ENCODE results near the gene INPP5B. TPM values are rescaled to one million over a fixed set of nuclear protein-coding genes. Genes with fewer than 3 reads are reported as not detected.
A peak's percentile ranks its signal among the peaks of the same experiment; 100 is the strongest.

The INPP5B gene
- total and polyA plus RNA-seq, 2 experiments from 2014 or later = 10.0 to 34.3 TPM

DNA sequence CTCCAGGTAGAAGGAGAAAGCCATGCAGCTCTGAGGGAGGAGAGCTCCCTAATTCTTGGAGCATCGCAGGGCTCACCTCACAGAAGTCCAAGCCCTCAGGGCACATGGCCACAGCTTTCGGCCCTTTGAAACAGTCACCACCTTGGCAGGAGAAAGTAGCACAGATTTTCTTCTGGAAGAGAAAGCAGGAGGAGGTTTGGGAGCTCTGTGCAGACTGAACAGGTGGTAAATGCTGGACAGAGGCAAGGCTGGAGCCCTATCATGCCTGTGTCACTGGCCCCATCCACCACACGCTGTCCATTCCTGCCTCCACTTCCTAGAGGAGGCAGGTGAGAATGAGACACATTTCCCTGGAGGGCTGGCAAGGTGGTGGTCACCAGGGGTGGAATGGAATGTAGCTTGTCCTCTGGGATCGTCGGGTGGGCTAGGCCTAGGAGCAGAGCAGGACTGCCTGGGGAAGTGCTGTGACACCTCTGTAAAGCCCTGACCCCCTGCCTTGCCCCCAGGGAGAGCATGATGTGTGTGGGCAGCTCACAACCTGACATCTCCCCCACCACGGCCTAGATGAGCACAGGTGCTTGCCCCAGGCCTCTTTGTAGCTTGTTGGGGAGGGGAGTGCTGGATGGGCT, 2.8 kb upstream of the INPP5B start:
- WGBS, 2 experiments (ENCODE audit: low coverage in 1 of 2, low lambda C conversion rate in 2 of 2, missing lambda C conversion rate in 2 of 2) = 53 to 75% methylated on average over 6 of the region's 6 CpGs
- DNase-seq = peak; percentile 8
- no peaks in the 10 kb centered on the region for H3K9me3 ChIP-seq (ENCODE audit: low read depth)
- 0 out of 2 replicates have a peak, but pooled peaks cover 4% of the 10 kb centered on the region for H3K36me3 ChIP-seq (ENCODE audit: low read depth)
- peaks cover 13% of the 10 kb centered on the region for H3K79me2 ChIP-seq (ENCODE audit: insufficient read depth)
- no peaks in the 10 kb centered on the region for H3K9me2 ChIP-seq (ENCODE audit: insufficient read depth)
- H3K9ac ChIP-seq = no peak overlapping the region
- H4K20me1 ChIP-seq (ENCODE audit: insufficient read depth) = no peaks in the 10 kb centered on the region
- no peaks in the 10 kb centered on the region for H3F3A ChIP-seq (ENCODE audit: insufficient read depth)
- H3K4me2 ChIP-seq (ENCODE audit: unreplicated experiment) = no peak overlapping the region
- no peak overlapping the region for H3K4me3 ChIP-seq
- H2AFZ ChIP-seq = no peak overlapping the region
- TF ChIP-seq EZH2phosphoT487 (IDR thresholded peaks at IDR 0.05; ENCODE audit: insufficient read depth, low read depth) (no peak), EZH2 (IDR thresholded peaks at IDR 0.05; ENCODE audit: insufficient read depth, poor library complexity, severe bottlenecking) (no peak)
- in situ Hi-C loops (cut with MboI) = no loop called here
- no peak overlapping the region for H3K27ac ChIP-seq
- H3K27me3 ChIP-seq (replicated peaks; ENCODE audit: insufficient read depth) = no peaks in the 10 kb centered on the region
- peaks cover 12% of the 10 kb centered on the region; the same call in 1 of the 2 replicates for H3K4me1 ChIP-seq (ENCODE audit: insufficient read depth)

DNA sequence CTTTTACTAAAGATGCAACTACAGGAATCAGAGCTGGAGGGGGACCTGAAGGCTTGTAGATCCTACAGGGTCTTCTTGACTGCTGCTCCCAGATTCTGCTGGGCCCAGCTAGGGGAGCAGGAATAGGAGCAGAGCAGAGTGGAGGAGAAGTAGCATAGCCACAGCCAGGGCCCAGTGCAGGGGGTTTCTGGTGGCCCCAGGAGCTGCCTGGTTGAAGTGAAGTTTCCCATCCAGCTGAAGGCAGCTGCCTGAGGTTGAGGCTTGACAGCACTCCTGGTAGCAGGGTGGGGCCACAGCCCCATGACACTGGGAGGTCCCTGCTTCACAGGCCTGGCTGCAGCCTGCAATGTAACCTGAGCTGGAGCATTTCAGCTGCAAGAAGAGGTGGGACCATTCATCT, 2.0 kb upstream of the INPP5B start:
- Histone ChIP-seq H3K4me2 (ENCODE audit: unreplicated experiment) (no peak overlapping the region), H3K27me3 (replicated peaks; ENCODE audit: insufficient read depth) (no peaks in the 10 kb centered on the region), H3K27ac (no peak overlapping the region), H3K36me3 (ENCODE audit: low read depth) (0 out of 2 replicates have a peak, but pooled peaks cover 4% of the 10 kb centered on the region), H3K4me3 (no peak overlapping the region), H3K4me1 (ENCODE audit: insufficient read depth) (peaks cover 20% of the 10 kb centered on the region), H3K9me3 (ENCODE audit: low read depth) (no peaks in the 10 kb centered on the region), H3F3A (ENCODE audit: insufficient read depth) (no peaks in the 10 kb centered on the region), H3K9ac (no peak overlapping the region), H3K9me2 (ENCODE audit: insufficient read depth) (no peaks in the 10 kb centered on the region), H2AFZ (no peak overlapping the region), H3K79me2 (ENCODE audit: insufficient read depth) (peaks cover 13% of the 10 kb centered on the region), H4K20me1 (ENCODE audit: insufficient read depth) (no peaks in the 10 kb centered on the region)
- DNase-seq = no peak
- in situ Hi-C loops (cut with MboI) = no loop called here
- TF ChIP-seq EZH2 (IDR thresholded peaks at IDR 0.05; ENCODE audit: insufficient read depth, poor library complexity, severe bottlenecking) = no peak
- TF ChIP-seq EZH2phosphoT487 (IDR thresholded peaks at IDR 0.05; ENCODE audit: insufficient read depth, low read depth) = no peak

DNA sequence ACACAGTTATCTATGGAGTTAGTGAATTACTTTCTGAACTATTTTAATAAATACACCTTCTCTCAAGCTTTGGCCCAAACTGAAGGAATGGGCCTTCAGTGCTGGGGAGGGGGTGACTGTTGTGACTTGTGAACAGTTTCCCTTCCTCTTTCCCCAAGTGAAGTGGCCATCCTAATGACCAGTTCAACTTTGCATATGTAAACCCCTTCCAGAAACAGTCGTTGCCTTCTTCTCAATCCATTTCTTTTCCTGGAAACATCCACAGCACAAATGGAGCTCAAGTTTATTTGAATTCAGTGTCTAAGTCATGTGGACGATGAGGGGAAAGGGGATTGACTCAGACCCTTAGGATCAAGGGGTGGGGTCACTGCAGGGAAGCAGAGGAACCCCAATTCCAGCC, 1.3 kb upstream of the INPP5B start:
- in situ Hi-C loops (cut with MboI) = no loop called here
- DNase-seq = no peak
- whole genome bisulfite sequencing, 2 experiments (ENCODE audit: low coverage in 1 of 2, low lambda C conversion rate in 2 of 2, missing lambda C conversion rate in 2 of 2) = 50 to 53% methylated on average over 2 of the region's 2 CpGs

DNA sequence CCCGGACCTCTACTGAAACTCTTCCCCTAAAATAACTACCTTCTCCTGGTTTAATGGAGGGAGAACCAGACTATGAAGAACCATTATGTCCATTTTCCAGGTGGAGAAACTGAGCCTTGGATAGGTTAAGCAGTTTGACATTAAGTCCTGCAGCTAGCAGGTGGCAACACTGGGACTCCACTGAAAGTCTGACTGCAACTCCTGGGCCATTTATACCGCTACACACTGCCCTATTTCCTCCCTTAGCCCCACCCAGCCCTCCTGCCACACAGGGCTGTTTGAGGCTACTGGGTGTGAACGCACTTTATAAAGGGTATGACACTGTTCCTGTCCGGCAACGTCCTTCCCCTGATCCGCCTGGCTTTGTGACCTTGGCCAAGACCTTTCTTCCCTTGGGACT, 511 bp upstream of the INPP5B start:
- WGBS, 2 experiments (ENCODE audit: low coverage in 1 of 2, low lambda C conversion rate in 2 of 2, missing lambda C conversion rate in 2 of 2) = 68 to 74% methylated on average over 6 of the region's 6 CpGs
- Histone ChIP-seq H3K79me2 (ENCODE audit: insufficient read depth) (peaks cover 13% of the 10 kb centered on the region), H3K4me2 (ENCODE audit: unreplicated experiment) (peak overlapping the region; percentile 99), H2AFZ (peak overlapping the region; percentile 91), H3K4me1 (ENCODE audit: insufficient read depth) (peaks cover 22% of the 10 kb centered on the region), H3K27me3 (replicated peaks; ENCODE audit: insufficient read depth) (no peaks in the 10 kb centered on the region), H3K27ac (peak overlapping the region; percentile 97), H3K9me2 (ENCODE audit: insufficient read depth) (no peaks in the 10 kb centered on the region), H4K20me1 (ENCODE audit: insufficient read depth) (no peaks in the 10 kb centered on the region), H3K36me3 (ENCODE audit: low read depth) (0 out of 2 replicates have a peak, but pooled peaks cover 4% of the 10 kb centered on the region), H3K4me3 (peak overlapping the region; percentile 91), H3K9ac (peak overlapping the region; percentile 97), H3K9me3 (ENCODE audit: low read depth) (no peaks in the 10 kb centered on the region), H3F3A (ENCODE audit: insufficient read depth) (no peaks in the 10 kb centered on the region)
- TF ChIP-seq EZH2 (IDR thresholded peaks at IDR 0.05; ENCODE audit: insufficient read depth, poor library complexity, severe bottlenecking) (no peak), EZH2phosphoT487 (IDR thresholded peaks at IDR 0.05; ENCODE audit: insufficient read depth, low read depth) (no peak)
- DNase-seq = no peak
- in situ Hi-C loops (cut with MboI) = no loop called here

More for the DNA sequence above, 1.3 kb upstream of the INPP5B start:
- Histone ChIP-seq H3K79me2 (ENCODE audit: insufficient read depth) (peaks cover 13% of the 10 kb centered on the region), H3K27ac (no peak overlapping the region), H2AFZ (no peak overlapping the region), H3K27me3 (replicated peaks; ENCODE audit: insufficient read depth) (no peaks in the 10 kb centered on the region), H3K4me1 (ENCODE audit: insufficient read depth) (peaks cover 22% of the 10 kb centered on the region), H3K36me3 (ENCODE audit: low read depth) (0 out of 2 replicates have a peak, but pooled peaks cover 4% of the 10 kb centered on the region), H4K20me1 (ENCODE audit: insufficient read depth) (no peaks in the 10 kb centered on the region), H3K9ac (no peak overlapping the region), H3K4me3 (no peak overlapping the region), H3K4me2 (ENCODE audit: unreplicated experiment) (no peak overlapping the region), H3K9me3 (ENCODE audit: low read depth) (no peaks in the 10 kb centered on the region), H3K9me2 (ENCODE audit: insufficient read depth) (no peaks in the 10 kb centered on the region), H3F3A (ENCODE audit: insufficient read depth) (no peaks in the 10 kb centered on the region)
- TF ChIP-seq EZH2phosphoT487 (IDR thresholded peaks at IDR 0.05; ENCODE audit: insufficient read depth, low read depth) = no peak
- TF ChIP-seq EZH2 (IDR thresholded peaks at IDR 0.05; ENCODE audit: insufficient read depth, poor library complexity, severe bottlenecking) = no peak

Data from GM23248 (cell line).